ENCODE measurements around the gene TMEM175. TPM values are rescaled to one million over a fixed set of nuclear protein-coding genes. Genes with fewer than 3 reads are reported as not detected.

TMEM175 gene
- total and polyA plus RNA-seq, 2 donors from 2014 or later = 26.0 to 31.1 TPM

DNA sequence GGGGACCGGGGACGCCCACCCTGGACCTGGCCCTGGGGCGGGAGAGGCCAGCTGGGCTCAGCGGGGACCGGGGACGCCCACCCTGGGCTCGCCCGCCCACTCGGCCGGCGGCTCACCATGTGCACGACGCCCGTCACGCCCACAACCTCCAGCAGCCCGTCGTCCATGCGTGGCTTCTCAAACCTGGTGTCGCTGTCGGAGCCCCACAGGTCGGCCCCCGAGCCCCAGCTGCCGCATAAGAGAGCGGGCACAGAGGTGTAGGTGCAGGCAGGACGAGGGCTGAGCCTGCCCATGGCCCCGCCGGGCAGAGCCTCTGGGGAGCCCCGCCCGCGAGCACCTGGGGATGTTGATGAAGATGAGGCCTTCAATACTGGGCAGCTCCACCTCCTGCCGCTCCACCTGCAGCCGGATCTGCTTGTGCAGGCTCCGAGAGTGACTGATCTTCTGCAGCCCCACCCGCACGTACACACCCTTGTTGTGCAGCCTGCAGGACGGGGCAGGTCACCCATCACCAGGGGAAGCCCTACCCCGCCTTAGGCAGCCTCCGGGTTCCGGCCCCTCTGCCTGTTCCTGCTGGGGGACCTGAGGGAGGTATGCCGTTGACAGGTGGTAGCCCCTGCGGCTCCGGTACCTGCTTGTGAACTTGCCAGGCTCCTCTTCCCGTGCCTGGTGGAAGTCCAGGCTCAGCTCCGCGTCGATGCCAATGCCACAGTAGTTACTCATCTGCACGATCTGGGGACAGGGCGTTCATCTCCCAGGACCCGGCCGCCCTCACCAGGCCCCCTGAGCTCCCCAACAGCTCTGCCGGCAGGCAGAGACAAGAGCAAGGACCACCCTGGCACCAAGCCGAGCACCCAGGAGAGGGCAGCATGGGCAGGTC, 29.3 kb downstream of the TMEM175 start:
- H3K27ac ChIP-seq (ENCODE audit: low read depth in 2 of 2, low read length in 2 of 2) = no peak overlapping the region
- no peak overlapping the region for H3K4me3 ChIP-seq (ENCODE audit: low read length in 3 of 3)
- no peak for FAIRE-seq
- DNase-seq = peak in 2 of 5 donors; percentile 34 to 78
- H3K9ac ChIP-seq (ENCODE audit: low read length in 3 of 3) = no peak overlapping the region
- no peaks in the 10 kb centered on the region for H3K27me3 ChIP-seq (ENCODE audit: control insufficient read depth, insufficient read depth, low read length)
- intact Hi-C loops (cut with DNase I) = no loop called here
- H3K9me3 ChIP-seq (ENCODE audit: control insufficient read depth in 2 of 3, insufficient read depth in 1 of 3, low read length in 3 of 3) = no peaks in the 10 kb centered on the region
- H3K4me1 ChIP-seq (ENCODE audit: control insufficient read depth in 2 of 3, insufficient read depth in 2 of 3, low read depth in 1 of 3, low read length in 3 of 3) = no peaks in the 10 kb centered on the region
- no peak for TF ChIP-seq CTCF (IDR thresholded peaks at IDR 0.05; ENCODE audit: borderline replicate concordance, extremely low read depth, insufficient read depth)
- no peaks in the 10 kb centered on the region for H3K36me3 ChIP-seq (ENCODE audit: control insufficient read depth in 2 of 3, insufficient read depth in 3 of 3, low read length in 3 of 3)

DNA sequence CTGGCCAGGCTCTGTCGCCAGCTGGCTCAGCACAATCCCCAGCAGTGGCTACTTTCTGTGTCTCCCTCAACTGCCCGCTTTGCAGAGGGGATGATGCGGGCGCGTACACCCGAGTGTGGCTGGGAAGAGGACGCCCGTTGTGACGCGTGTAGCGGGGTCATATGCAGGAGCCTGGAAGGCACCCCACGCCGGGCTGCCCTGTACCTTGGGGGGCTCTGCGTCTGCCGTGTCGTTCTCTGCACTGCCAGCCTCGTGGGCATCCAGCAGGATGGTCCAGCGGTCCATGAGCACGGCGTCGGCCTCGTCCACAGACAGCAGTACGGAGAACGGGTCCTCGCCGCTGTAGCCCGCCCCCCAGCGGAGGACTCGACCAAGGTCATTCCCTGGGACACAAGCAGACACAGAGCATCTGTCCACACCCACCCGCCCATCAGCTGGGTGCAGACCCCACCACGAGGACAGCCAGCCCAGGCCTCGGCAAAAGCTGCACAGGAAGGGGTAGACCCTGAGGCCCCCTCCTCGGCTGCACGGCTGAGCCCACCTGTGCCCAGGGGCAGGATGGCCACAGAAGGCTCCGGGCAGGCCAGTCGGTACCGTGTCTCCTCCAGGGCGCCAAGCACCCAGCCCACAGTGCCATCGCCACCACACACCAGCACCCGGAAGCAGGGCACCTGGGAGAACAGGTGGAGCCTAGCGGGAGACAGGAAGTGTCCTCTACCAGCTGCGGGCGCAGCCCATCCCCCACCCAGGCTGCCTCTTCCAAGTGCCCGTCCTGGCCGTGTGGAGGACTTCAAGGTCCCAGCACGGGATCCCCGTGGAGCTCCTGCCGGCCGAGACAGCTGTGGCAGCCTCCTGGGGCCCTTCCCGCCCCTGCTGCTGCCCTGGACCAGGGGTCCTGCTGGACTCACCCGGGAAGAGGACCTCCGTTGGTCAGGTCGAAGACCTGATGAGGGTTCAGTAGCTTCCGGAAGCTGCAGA, 30.3 kb downstream of the TMEM175 start:
- no peaks in the 10 kb centered on the region for H3K36me3 ChIP-seq (ENCODE audit: control insufficient read depth in 2 of 3, insufficient read depth in 3 of 3, low read length in 3 of 3)
- DNase-seq (peak in 2 of 5 donors; percentile 38 to 76), FAIRE-seq (no peak)
- H3K27ac ChIP-seq (ENCODE audit: low read depth in 2 of 2, low read length in 2 of 2) = no peak overlapping the region
- no peak overlapping the region for H3K4me3 ChIP-seq (ENCODE audit: low read length in 3 of 3)
- TF ChIP-seq CTCF (IDR thresholded peaks at IDR 0.05; ENCODE audit: borderline replicate concordance, extremely low read depth, insufficient read depth) = no peak
- H3K9ac ChIP-seq (ENCODE audit: low read length in 3 of 3) = no peak overlapping the region
- no peaks in the 10 kb centered on the region for H3K4me1 ChIP-seq (ENCODE audit: control insufficient read depth in 2 of 3, insufficient read depth in 2 of 3, low read depth in 1 of 3, low read length in 3 of 3)
- intact Hi-C loops (cut with DNase I) = no loop called here
- H3K9me3 ChIP-seq (ENCODE audit: control insufficient read depth in 2 of 3, insufficient read depth in 1 of 3, low read length in 3 of 3) = no peaks in the 10 kb centered on the region
- no peaks in the 10 kb centered on the region for H3K27me3 ChIP-seq (ENCODE audit: control insufficient read depth, insufficient read depth, low read length)

GRCh38 chr4:963276-964225, 31.3 kb downstream of the TMEM175 start:
- Histone ChIP-seq H3K36me3 (ENCODE audit: control insufficient read depth in 2 of 3, insufficient read depth in 3 of 3, low read length in 3 of 3) (no peaks in the 10 kb centered on the region), H3K4me1 (ENCODE audit: control insufficient read depth in 2 of 3, insufficient read depth in 2 of 3, low read depth in 1 of 3, low read length in 3 of 3) (peaks cover 0 to 3% (median 0%) of the 10 kb centered on the region in 3 donors), H3K27ac (ENCODE audit: low read depth in 2 of 2, low read length in 2 of 2) (no peak overlapping the region), H3K9ac (ENCODE audit: low read length in 3 of 3) (no peak overlapping the region), H3K4me3 (ENCODE audit: low read length in 3 of 3) (no peak overlapping the region), H3K9me3 (ENCODE audit: control insufficient read depth in 2 of 3, insufficient read depth in 1 of 3, low read length in 3 of 3) (no peaks in the 10 kb centered on the region), H3K27me3 (ENCODE audit: control insufficient read depth, insufficient read depth, low read length) (no peaks in the 10 kb centered on the region)
- intact Hi-C loops (cut with DNase I) = no loop called here
- TF ChIP-seq CTCF (IDR thresholded peaks at IDR 0.05; ENCODE audit: borderline replicate concordance, extremely low read depth, insufficient read depth) = no peak
- FAIRE-seq = no peak
- DNase-seq = peak in 2 of 5 donors; percentile 46 to 69

Measured in kidney (tissue), 14 donors.